A673 (cell line): ENCODE measurements around the gene IMMP2L. TPM values are rescaled to one million over a fixed set of nuclear protein-coding genes. Genes with fewer than 3 reads are reported as not detected.

Source experiments
- BruUV-seq: library from RNA; stranded (reverse); fragments of 400-500 nt; replicated peaks from 2 replicates; lab custom pipeline; 2021; lab: Mats Ljungman, UMichigan
- CTCF ChIA-PET: fragments of 300-600 bp; sonication (Branson Sonifier 250); formaldehyde crosslinking; loops from one replicate; lab custom pipeline; 2022; ENCODE audit warnings: antibody characterized with exemption; lab: Charles Lee
- POLR2A ChIA-PET: fragments of 300-600 bp; sonication (Branson Sonifier 250); formaldehyde crosslinking; loops from one replicate; lab custom pipeline; 2022; ENCODE audit warnings: antibody characterized with exemption; ENCODE audit not compliant: low non-redundant PET; lab: Charles Lee
- DNase-seq: peaks from one replicate; pipeline ENCODE4 v3.0.0-alpha.2; 2015; ENCODE audit warnings: low spot score
- H3K27ac ChIP-seq: fragments of 200-600 bp; sonication (generic); 2 replicates; pipeline ENCODE4 v1.5.1; 2016; ENCODE audit warnings: mixed run types, low read depth, mild to moderate bottlenecking, mixed read lengths, antibody characterized with exemption, low read length; ENCODE audit not compliant: poor library complexity, severe bottlenecking
- H3K27me3 ChIP-seq: fragments of 200-600 bp; sonication (generic); replicated peaks from 2 replicates; pipeline ENCODE4 v1.6.1; 2017; ENCODE audit warnings: mixed run types, low read depth, mild to moderate bottlenecking, mixed read lengths, antibody characterized with exemption, low read length; ENCODE audit not compliant: insufficient read depth, poor library complexity
- H3K36me3 ChIP-seq: fragments of 200-600 bp; sonication (generic); 2 replicates; pipeline ENCODE4 v1.6.1; 2016; ENCODE audit warnings: mixed run types, mild to moderate bottlenecking, mixed read lengths, antibody characterized with exemption, low read length; ENCODE audit not compliant: insufficient read depth, poor library complexity, severe bottlenecking
- H3K4me1 ChIP-seq: fragments of 200-600 bp; sonication (generic); 2 replicates; pipeline ENCODE4 v1.6.1; 2017; ENCODE audit warnings: mixed run types, mild to moderate bottlenecking, mixed read lengths, antibody characterized with exemption, low read length; ENCODE audit not compliant: insufficient read depth, poor library complexity, severe bottlenecking
- H3K4me3 ChIP-seq: fragments of 200-600 bp; sonication (generic); 2 replicates; pipeline ENCODE4 v1.5.1; 2016; ENCODE audit warnings: low read depth, mixed run types, mild to moderate bottlenecking, mixed read lengths, low read length; ENCODE audit not compliant: poor library complexity, severe bottlenecking
- H3K9me3 ChIP-seq: fragments of 200-600 bp; sonication (generic); 2 replicates; pipeline ENCODE4 v1.6.1; 2016; ENCODE audit warnings: mixed run types, low read depth, mild to moderate bottlenecking, mixed read lengths, antibody characterized with exemption, low read length; ENCODE audit not compliant: poor library complexity, severe bottlenecking
- EZH2 ChIP-seq: fragments of 200-600 bp; sonication (generic); IDR thresholded peaks from 2 replicates; pipeline ENCODE4 v1.6.1; 2017; ENCODE audit warnings: borderline replicate concordance, low read depth, mild to moderate bottlenecking, mixed read lengths, antibody characterized with exemption, low read length; ENCODE audit not compliant: poor library complexity, severe bottlenecking
- intact Hi-C: fragments of 100-400 bp; cut with micrococcal nuclease; formaldehyde crosslinking; loops from one replicate; pipeline ENCODE4 v1.10.0; 2022; ENCODE audit not compliant: unreplicated experiment
- total RNA-seq: library from RNA; stranded (reverse); gene quantifications from 2 replicates; pipeline ENCODE4 v1.2.3, GENCODE V29; 2021
- TF ChIP-seq, protein P1 (sequence below): fragments of 300-800, 200-600 bp; sonication (generic); conservative IDR thresholded peaks from 2 replicates; pipeline ENCODE4 v1.5.1; 2017; ENCODE audit warnings: low read depth, mild to moderate bottlenecking, antibody characterized with exemption, low read length, moderate library complexity, mixed read lengths

Gene IMMP2L
- total RNA-seq, 1 experiment from 2014 or later = 10.0 TPM

DNA sequence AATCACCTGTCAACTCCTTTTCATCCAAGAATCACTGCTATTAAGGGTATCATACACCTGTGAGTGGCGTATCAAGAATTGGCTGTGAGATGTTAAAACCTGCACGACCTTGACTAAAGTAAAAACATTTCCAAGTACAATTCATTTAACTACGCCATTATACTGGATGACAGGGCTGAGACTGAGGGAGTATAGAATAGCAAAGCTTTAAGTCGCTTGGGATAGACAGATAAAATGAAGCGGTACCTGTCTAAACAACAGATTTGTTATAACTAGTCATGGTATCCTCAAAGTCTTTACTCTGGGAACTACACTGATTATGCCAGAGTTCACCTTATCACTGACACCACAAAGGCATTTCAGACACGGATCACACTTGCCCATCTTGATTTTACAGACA is 837.5 kb downstream of the IMMP2L start:
- Histone ChIP-seq H3K27ac (no peak overlapping the region), H3K4me1 (no peaks in the 10 kb centered on the region), H3K36me3 (no peaks in the 10 kb centered on the region), H3K27me3 (no peaks in the 10 kb centered on the region), H3K9me3 (no peaks in the 10 kb centered on the region), H3K4me3 (no peak overlapping the region)
- DNase-seq = no peak
- ChIA-PET POLR2A (no interaction called here), CTCF (no interaction called here)
- intact Hi-C loops = no loop called here
- no peak for TF ChIP-seq EZH2
- BruUV-seq = no TSS peak

DNA sequence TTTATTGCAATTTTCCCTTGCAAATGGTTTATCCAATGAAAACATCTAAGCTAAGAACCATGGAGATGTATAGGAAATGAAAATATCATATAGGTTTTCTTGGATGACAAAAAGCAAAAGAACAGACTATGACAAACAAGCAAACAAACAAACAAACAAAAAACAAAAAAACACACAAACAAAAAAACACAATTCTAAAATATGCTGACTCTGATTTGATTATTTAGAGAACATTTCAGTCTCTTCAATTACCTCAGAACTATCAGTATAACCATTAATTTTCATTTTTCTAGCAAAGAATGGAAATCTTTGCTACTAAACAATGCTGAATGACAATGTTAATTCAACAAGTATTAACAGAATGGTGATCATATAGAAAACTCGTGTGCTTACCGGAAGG is 840.9 kb downstream of the IMMP2L start:
- CTCF ChIA-PET = no interaction called here

DNA sequence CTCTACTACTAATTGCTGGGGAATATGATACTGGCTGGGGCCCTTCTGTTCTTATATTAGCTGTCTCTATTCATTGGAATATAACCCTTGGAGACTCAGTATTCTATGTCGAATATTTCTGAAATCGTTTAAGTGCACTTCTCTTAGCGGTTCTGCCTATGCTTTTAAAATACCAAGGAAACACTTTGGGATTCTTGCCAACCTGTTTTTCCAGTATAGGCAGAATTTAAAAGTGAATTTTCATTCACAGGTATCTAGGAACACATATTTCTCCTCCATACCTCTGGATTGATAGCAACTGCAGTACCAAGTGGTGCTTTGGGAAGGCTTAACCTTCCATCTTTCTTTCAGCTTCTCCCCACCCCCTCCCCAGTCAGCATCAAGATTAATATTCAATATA is 841.7 kb downstream of the IMMP2L start:
- Histone ChIP-seq H3K4me3 (no peak overlapping the region), H3K27me3 (no peaks in the 10 kb centered on the region), H3K36me3 (no peaks in the 10 kb centered on the region), H3K27ac (no peak overlapping the region), H3K9me3 (no peaks in the 10 kb centered on the region), H3K4me1 (no peaks in the 10 kb centered on the region)
- no peak for DNase-seq
- TF ChIP-seq, protein P1, sequence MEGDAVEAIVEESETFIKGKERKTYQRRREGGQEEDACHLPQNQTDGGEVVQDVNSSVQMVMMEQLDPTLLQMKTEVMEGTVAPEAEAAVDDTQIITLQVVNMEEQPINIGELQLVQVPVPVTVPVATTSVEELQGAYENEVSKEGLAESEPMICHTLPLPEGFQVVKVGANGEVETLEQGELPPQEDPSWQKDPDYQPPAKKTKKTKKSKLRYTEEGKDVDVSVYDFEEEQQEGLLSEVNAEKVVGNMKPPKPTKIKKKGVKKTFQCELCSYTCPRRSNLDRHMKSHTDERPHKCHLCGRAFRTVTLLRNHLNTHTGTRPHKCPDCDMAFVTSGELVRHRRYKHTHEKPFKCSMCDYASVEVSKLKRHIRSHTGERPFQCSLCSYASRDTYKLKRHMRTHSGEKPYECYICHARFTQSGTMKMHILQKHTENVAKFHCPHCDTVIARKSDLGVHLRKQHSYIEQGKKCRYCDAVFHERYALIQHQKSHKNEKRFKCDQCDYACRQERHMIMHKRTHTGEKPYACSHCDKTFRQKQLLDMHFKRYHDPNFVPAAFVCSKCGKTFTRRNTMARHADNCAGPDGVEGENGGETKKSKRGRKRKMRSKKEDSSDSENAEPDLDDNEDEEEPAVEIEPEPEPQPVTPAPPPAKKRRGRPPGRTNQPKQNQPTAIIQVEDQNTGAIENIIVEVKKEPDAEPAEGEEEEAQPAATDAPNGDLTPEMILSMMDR = no peak
- TF ChIP-seq EZH2 = no peak
- no TSS peak for BruUV-seq
- ChIA-PET CTCF (no interaction called here), POLR2A (no interaction called here)
- intact Hi-C loops = no loop called here

More for the DNA sequence above, 840.9 kb downstream of the IMMP2L start:
- Histone ChIP-seq H3K27ac (no peak overlapping the region), H3K9me3 (no peaks in the 10 kb centered on the region), H3K36me3 (no peaks in the 10 kb centered on the region), H3K4me1 (no peaks in the 10 kb centered on the region), H3K27me3 (no peaks in the 10 kb centered on the region), H3K4me3 (no peak overlapping the region)
- TF ChIP-seq EZH2 = no peak
- TF ChIP-seq, protein P1 = no peak
- intact Hi-C loops = no loop called here
- POLR2A ChIA-PET = no interaction called here
- BruUV-seq = no TSS peak
- DNase-seq = no peak

DNA sequence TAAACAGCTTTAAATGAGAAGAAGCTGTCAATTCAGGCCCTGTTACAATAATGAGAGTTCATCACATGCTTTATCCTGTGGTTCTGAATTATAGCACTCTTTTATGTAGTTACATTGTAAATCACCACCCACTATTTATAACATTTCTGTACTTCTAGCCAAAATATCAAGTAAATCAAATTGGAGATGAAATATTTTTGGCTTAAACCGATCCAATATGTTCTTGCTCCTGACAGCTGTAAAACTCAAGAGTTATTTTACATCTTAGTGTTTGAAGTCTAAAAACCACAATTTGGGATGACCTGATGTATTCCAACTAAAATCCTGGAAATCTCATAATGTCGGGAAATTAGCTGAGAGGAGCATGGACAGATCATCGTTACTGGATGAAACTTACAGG is 842.6 kb downstream of the IMMP2L start:
- H3K4me1 ChIP-seq = no peaks in the 10 kb centered on the region
- H3K27me3 ChIP-seq = no peaks in the 10 kb centered on the region
- POLR2A ChIA-PET = no interaction called here
- intact Hi-C loops = no loop called here
- no peak for DNase-seq
- no peak overlapping the region for H3K27ac ChIP-seq
- CTCF ChIA-PET = no interaction called here
- no peaks in the 10 kb centered on the region for H3K36me3 ChIP-seq
- BruUV-seq = no TSS peak
- H3K9me3 ChIP-seq = no peaks in the 10 kb centered on the region
- TF ChIP-seq EZH2 = no peak
- TF ChIP-seq, protein P1 = no peak
- no peak overlapping the region for H3K4me3 ChIP-seq
